HEK293T (cell line): Measurements from ENCODE around the gene STX5.

Source experiments
- ARNT ChIP-seq: fragments of 450-650 bp; IDR thresholded peaks from 2 replicates; pipeline ENCODE4 v1.6.1; 2017; ENCODE audit warnings: mild to moderate bottlenecking
- BHLHE40 ChIP-seq: fragments of 450-650 bp; IDR thresholded peaks from 2 replicates; pipeline ENCODE4 v1.6.1; 2016; ENCODE audit warnings: mild to moderate bottlenecking, moderate library complexity, borderline replicate concordance
- CTBP1 ChIP-seq: fragments of 450-650 bp; IDR thresholded peaks from 2 replicates; pipeline ENCODE4 v1.6.1; 2016; ENCODE audit warnings: borderline replicate concordance
- FOXA1 ChIP-seq: fragments of 450-650 bp; IDR thresholded peaks from 2 replicates; pipeline ENCODE4 v1.6.1; 2016; ENCODE audit warnings: mild to moderate bottlenecking
- FOXK2 ChIP-seq: fragments of 450-650 bp; IDR thresholded peaks from 2 replicates; pipeline ENCODE4 v1.6.1; 2016; ENCODE audit warnings: mild to moderate bottlenecking
- FOXM1 ChIP-seq: fragments of 450-650 bp; IDR thresholded peaks from 2 replicates; pipeline ENCODE4 v1.6.1; 2017; ENCODE audit warnings: mild to moderate bottlenecking, borderline replicate concordance
- L3MBTL2 ChIP-seq: fragments of 450-650 bp; conservative IDR thresholded peaks from 2 replicates; pipeline ENCODE4 v1.6.1; 2016; ENCODE audit warnings: mild to moderate bottlenecking
- LEF1 ChIP-seq: fragments of 450-650 bp; IDR thresholded peaks from 2 replicates; pipeline ENCODE4 v1.6.1; 2017; ENCODE audit warnings: mild to moderate bottlenecking, borderline replicate concordance
- NFRKB ChIP-seq: fragments of 450-650 bp; IDR thresholded peaks from 2 replicates; pipeline ENCODE4 v1.6.1; 2016; ENCODE audit warnings: mild to moderate bottlenecking, moderate library complexity
- SP1 ChIP-seq: fragments of 450-650 bp; IDR thresholded peaks from 2 replicates; pipeline ENCODE4 v1.6.1; 2017
- TARDBP ChIP-seq: fragments of 450-650 bp; IDR thresholded peaks from 2 replicates; pipeline ENCODE4 v1.6.1; 2016
- ZNF384 ChIP-seq: fragments of 450-650 bp; IDR thresholded peaks from 2 replicates; pipeline ENCODE4 v1.6.1; 2016

DNA sequence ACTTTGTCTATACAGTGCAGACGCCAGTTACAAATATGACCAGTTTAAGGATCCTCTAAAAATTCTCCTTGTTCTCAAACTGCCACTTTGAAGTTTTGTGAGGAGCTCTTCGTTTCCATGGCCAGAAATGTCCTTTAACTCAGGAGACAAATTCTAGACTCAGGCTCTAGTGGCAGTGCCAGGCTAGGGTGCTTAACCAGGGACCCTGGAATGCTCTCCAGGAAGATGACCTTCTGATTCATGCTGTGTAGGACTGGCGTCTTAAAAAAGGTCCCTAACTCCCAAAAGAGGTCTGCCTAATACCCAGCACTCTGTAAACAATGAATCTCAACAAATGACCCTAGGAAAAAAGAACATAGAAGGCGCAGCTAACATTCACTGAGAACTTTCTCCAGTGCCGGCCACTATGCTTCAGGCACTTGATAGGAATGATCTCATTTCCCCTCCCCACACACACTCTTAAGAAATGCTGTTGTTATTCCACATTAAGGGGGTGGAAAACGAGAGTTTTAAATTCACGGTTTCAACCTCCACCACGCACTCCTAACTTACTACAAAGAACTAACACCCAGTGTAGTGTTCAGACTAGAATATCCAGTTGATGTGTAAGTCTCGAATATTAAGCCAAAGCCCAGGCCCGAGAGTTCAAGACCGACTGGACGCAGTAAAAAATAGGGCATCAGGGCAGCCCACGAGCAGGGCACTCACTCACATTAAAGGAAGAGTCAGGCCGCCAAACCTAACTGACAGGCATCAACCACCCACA, 27.4 kb downstream of the STX5 start:
- TF ChIP-seq SP1 = no peak
- no peak for TF ChIP-seq FOXM1
- no peak for TF ChIP-seq NFRKB
- no peak for TF ChIP-seq CTBP1
- no peak for TF ChIP-seq FOXA1
- TF ChIP-seq ZNF384 = no peak
- no peak for TF ChIP-seq BHLHE40
- TF ChIP-seq L3MBTL2 = no peak
- no peak for TF ChIP-seq FOXK2
- TF ChIP-seq TARDBP = no peak
- TF ChIP-seq LEF1 = no peak
- TF ChIP-seq ARNT = no peak
